Measurements from ENCODE around the gene RGS2. TPM values are rescaled to one million over a fixed set of nuclear protein-coding genes. Genes with fewer than 3 reads are reported as not detected.

RGS2 gene
- polyA plus RNA-seq, 1 of the 3 experiments (the other 2 are of a cell fraction): 47.1 TPM

- H3K36me3 ChIP-seq (replicated peaks in 1 of 2; ENCODE audit: control insufficient read depth in 1 of 2, insufficient read depth in 2 of 2, low read length in 1 of 2): peaks cover 23 to 25% of the 10 kb centered on the region in 2 experiments
- 91% methylated on average over 3 of the region's 3 CpGs for WGBS (ENCODE audit: low lambda C conversion rate)
- H3K4me3 ChIP-seq (ENCODE audit: low read depth in 2 of 2, low read length in 1 of 2): peak overlapping the region; percentile 69 to 92; a peak in 2 of 4 replicates
- CTCF ChIA-PET: interaction anchor here (1.2 kb wide), 1 partner anchor 311 kb away, joined by 4 read pairs; the partner anchor contains the start of gene CDC73
- no peaks in the 10 kb centered on the region for H3K9me2 ChIP-seq
- TF ChIP-seq TAF1 (IDR thresholded peaks at IDR 0.05; ENCODE audit: borderline replicate concordance, low read depth, low read length): no peak
- TF ChIP-seq IRF3 (IDR thresholded peaks at IDR 0.05; ENCODE audit: low read depth, low read length): no peak
- no peak for TF ChIP-seq USF2 (IDR thresholded peaks at IDR 0.05; ENCODE audit: borderline replicate concordance, low read depth, low read length)
- no peak for TF ChIP-seq EP300 (IDR thresholded peaks at IDR 0.05; ENCODE audit: borderline replicate concordance in 1 of 2, low read depth in 1 of 2, low read length in 1 of 2)
- no peak for TF ChIP-seq SMC3 (IDR thresholded peaks at IDR 0.05; ENCODE audit: low read depth, low read length)
- no peak for TF ChIP-seq PBX3 (IDR thresholded peaks at IDR 0.05)
- H3K9ac ChIP-seq: peak overlapping the region; percentile 89; the same call in 1 of the 2 replicates
- no peaks in the 10 kb centered on the region for H3K9me3 ChIP-seq
- H3K27ac ChIP-seq (ENCODE audit: low read depth in 2 of 2, low read length in 1 of 2): no peak overlapping the region
- peak overlapping the region; percentile 96; the same call in 1 of the 2 replicates for H3K4me2 ChIP-seq
- no peak overlapping the region for H2AFZ ChIP-seq (ENCODE audit: low read depth)
- H3F3A ChIP-seq (replicated peaks; ENCODE audit: insufficient read depth): peaks cover 14% of the 10 kb centered on the region
- peaks cover 19% of the 10 kb centered on the region for H3K79me2 ChIP-seq (ENCODE audit: insufficient read depth)
- H3K27me3 ChIP-seq (ENCODE audit: insufficient read depth): no peaks in the 10 kb centered on the region
- peaks cover 13% of the 10 kb centered on the region; the same call in 1 of the 2 replicates for H4K20me1 ChIP-seq (ENCODE audit: insufficient read depth)
- no peak for DNase-seq
- peaks cover 19 to 20% of the 10 kb centered on the region in 2 experiments; a peak in 3 of 4 replicates for H3K4me1 ChIP-seq (ENCODE audit: control insufficient read depth in 1 of 2, insufficient read depth in 2 of 2, low read depth in 1 of 2, low read length in 1 of 2)
- POLR2A ChIA-PET: no interaction called here
These were observed 2.2 kb downstream of the RGS2 start for GRCh38 chr1:192811006-192811405.

- no peak overlapping the region for H2AFZ ChIP-seq (ENCODE audit: low read depth)
- H3K27me3 ChIP-seq (ENCODE audit: insufficient read depth): no peaks in the 10 kb centered on the region
- peaks cover 12% of the 10 kb centered on the region for H3F3A ChIP-seq (replicated peaks; ENCODE audit: insufficient read depth)
- peaks cover 19% of the 10 kb centered on the region for H3K79me2 ChIP-seq (ENCODE audit: insufficient read depth)
- H3K4me2 ChIP-seq: peak overlapping the region; percentile 96; the same call in 1 of the 2 replicates
- H4K20me1 ChIP-seq (ENCODE audit: insufficient read depth): peaks cover 13% of the 10 kb centered on the region; the same call in 1 of the 2 replicates
- DNase-seq: no peak
- 81% methylated on average over 6 of the region's 6 CpGs for WGBS (ENCODE audit: low lambda C conversion rate)
- ChIA-PET CTCF (no interaction called here), POLR2A (no interaction called here)
- H3K9me3 ChIP-seq: no peaks in the 10 kb centered on the region
- H3K27ac ChIP-seq (ENCODE audit: low read depth in 2 of 2, low read length in 1 of 2): no peak overlapping the region
- H3K9me2 ChIP-seq: no peaks in the 10 kb centered on the region
- no peak overlapping the region for H3K9ac ChIP-seq
- H3K36me3 ChIP-seq (replicated peaks in 1 of 2; ENCODE audit: control insufficient read depth in 1 of 2, insufficient read depth in 2 of 2, low read length in 1 of 2): peaks cover 23 to 25% of the 10 kb centered on the region in 2 experiments
- peak overlapping the region in 1 of 2 experiments; percentile 92; a peak in 2 of 4 replicates for H3K4me3 ChIP-seq (ENCODE audit: low read depth in 2 of 2, low read length in 1 of 2)
- peaks cover 19 to 20% of the 10 kb centered on the region in 2 experiments; a peak in 3 of 4 replicates for H3K4me1 ChIP-seq (ENCODE audit: control insufficient read depth in 1 of 2, insufficient read depth in 2 of 2, low read depth in 1 of 2, low read length in 1 of 2)
- TF ChIP-seq FOXM1 (IDR thresholded peaks at IDR 0.05; ENCODE audit: low read depth) (no peak), EZH2phosphoT487 (IDR thresholded peaks at IDR 0.05; ENCODE audit: borderline replicate concordance, low read depth) (no peak), PBX3 (IDR thresholded peaks at IDR 0.05) (no peak), RXRA (IDR thresholded peaks at IDR 0.05; ENCODE audit: borderline replicate concordance, low read depth) (no peak), ZBTB33 (IDR thresholded peaks at IDR 0.05; ENCODE audit: borderline replicate concordance, low read depth) (no peak), USF1 (IDR thresholded peaks at IDR 0.05; ENCODE audit: borderline replicate concordance, low read depth) (no peak), MEF2A (IDR thresholded peaks at IDR 0.05; ENCODE audit: borderline replicate concordance, low read depth) (no peak), RFX5 (IDR thresholded peaks at IDR 0.05; ENCODE audit: low read length) (no peak), JUND (IDR thresholded peaks at IDR 0.05) (no peak), FOSL2 (IDR thresholded peaks at IDR 0.05; ENCODE audit: borderline replicate concordance, low read depth) (no peak), MAX (IDR thresholded peaks at IDR 0.05; ENCODE audit: low read depth) (no peak), ELF1 (IDR thresholded peaks at IDR 0.05) (no peak), TCF12 (IDR thresholded peaks at IDR 0.05) (no peak), TEAD4 (IDR thresholded peaks at IDR 0.05; ENCODE audit: borderline replicate concordance, insufficient read depth) (no peak)
These were observed 2.9 kb downstream of the RGS2 start for GRCh38 chr1:192811594-192812239.
